Kidney (tissue), 14 donors: ENCODE data around the gene MEF2C. TPM values are rescaled to one million over a fixed set of nuclear protein-coding genes. Genes with fewer than 3 reads are reported as not detected.

Experiments used
- DNase-seq, 5 donors: peaks; one replicate each; pipeline ENCODE4 v3.0.0-alpha.2; 2013 to 2020
- FAIRE-seq: peaks from 2 replicates; lab custom pipeline; 2012; peaks lifted over from hg19 to GRCh38; lab: Jason Lieb, UNC
- H3K27ac ChIP-seq, 2 donors: one replicate each; pipeline ENCODE4 v1.7.0; 2013; ENCODE audit warnings: low read depth in 2 of 2, low read length in 2 of 2, inconsistent platforms in 1 of 2
- H3K27me3 ChIP-seq: one replicate; pipeline ENCODE4 v1.7.1; 2013; ENCODE audit warnings: low read length, inconsistent platforms; ENCODE audit not compliant: control insufficient read depth, insufficient read depth
- H3K36me3 ChIP-seq, 3 donors: one replicate each; pipeline versions ENCODE4 v1.7.0 to v1.7.1; 2013; ENCODE audit warnings: low read length in 3 of 3, control low read depth in 1 of 3, inconsistent platforms in 1 of 3; ENCODE audit not compliant: insufficient read depth in 3 of 3, control insufficient read depth in 2 of 3
- H3K4me1 ChIP-seq, 3 donors: one replicate each; pipeline versions ENCODE4 v1.7.0 to v1.7.1; 2013; ENCODE audit warnings: low read length in 3 of 3, inconsistent platforms in 1 of 3, low read depth in 1 of 3; ENCODE audit not compliant: control insufficient read depth in 2 of 3, insufficient read depth in 2 of 3
- H3K4me3 ChIP-seq, 3 donors: one replicate each; pipeline versions ENCODE4 v1.7.0 to v1.8.1; 2013; ENCODE audit warnings: low read length in 3 of 3, control low read depth in 1 of 3, inconsistent platforms in 1 of 3
- H3K9ac ChIP-seq, 3 donors: one replicate each; pipeline versions ENCODE4 v1.7.0 to v1.7.1; 2013; ENCODE audit warnings: low read length in 3 of 3, control low read depth in 1 of 3, inconsistent platforms in 1 of 3
- H3K9me3 ChIP-seq, 3 donors: one replicate each; pipeline versions ENCODE4 v1.7.0 to v1.7.1; 2013; ENCODE audit warnings: low read length in 3 of 3, control low read depth in 1 of 3, inconsistent platforms in 1 of 3; ENCODE audit not compliant: control insufficient read depth in 2 of 3, insufficient read depth in 1 of 3
- CTCF ChIP-seq: IDR thresholded peaks from 3 replicates; pipeline ENCODE4 v1.5.1; 2012; ENCODE audit warnings: mild to moderate bottlenecking, moderate library complexity, borderline replicate concordance; ENCODE audit not compliant: insufficient read depth; ENCODE audit errors: extremely low read depth
- intact Hi-C: fragments of 100-400 bp; cut with DNase I; formaldehyde crosslinking; loops from one replicate; pipeline ENCODE4 v1.11.1; 2022
- polyA plus RNA-seq: library from polyadenylated mRNA; stranded (reverse); fragments of 350-450 nt; fragmentation: Illumina TruSeq; extraction: RNeasy Lipid Tissue Mini Kit (QIAGEN cat#74804); gene quantifications from one replicate; pipeline ENCODE4 v1.2.3, GENCODE V29; 2014; ENCODE audit warnings: low read depth, low replicate concordance; ENCODE audit not compliant: insufficient read depth
- total RNA-seq: library from RNA; stranded (reverse); fragmentation: NEBNext Ultra II Directional; extraction: Animal tissue kit (Norgen Biotek cat#: 25700); gene quantifications from one replicate; pipeline ENCODE4 v1.2.1, GENCODE V29; 2021
- donor health status: control.
- donor health status: control.
- donor health status: control.
- donor health status: control.
- donor health status: control.
- donor health status: DM: yes; HTN: yes; CAD: no.
- donor health status: Normal renal cell carcinoma (clear cell type).

MEF2C gene
- total and polyA plus RNA-seq, 2 donors from 2014 or later: 5.3 to 75.4 TPM

GRCh38 chr5:88833371-88834130, 49.4 kb downstream of the MEF2C start:
- no peak overlapping the region for H3K4me3 ChIP-seq
- H3K27ac ChIP-seq: peak overlapping the region; percentile 1 to 45
- H3K9me3 ChIP-seq: no peaks in the 10 kb centered on the region
- intact Hi-C loops: no loop called here
- FAIRE-seq (no peak), DNase-seq (peak in 2 of 5 donors; percentile 33 to 81)
- no peaks in the 10 kb centered on the region for H3K36me3 ChIP-seq
- H3K27me3 ChIP-seq: no peaks in the 10 kb centered on the region
- H3K9ac ChIP-seq: no peak overlapping the region
- TF ChIP-seq CTCF: no peak
- peaks cover 0 to 2% (median 0%) of the 10 kb centered on the region in 3 donors for H3K4me1 ChIP-seq

- no peaks in the 10 kb centered on the region for H3K27me3 ChIP-seq
- no peak overlapping the region for H3K27ac ChIP-seq
- TF ChIP-seq CTCF: no peak
- FAIRE-seq (no peak), DNase-seq (no peak)
- no peaks in the 10 kb centered on the region for H3K36me3 ChIP-seq
- H3K9ac ChIP-seq: no peak overlapping the region
- no peak overlapping the region for H3K4me3 ChIP-seq
- no peaks in the 10 kb centered on the region for H3K9me3 ChIP-seq
- intact Hi-C loops: no loop called here
- H3K4me1 ChIP-seq: peaks cover 0 to 5% (median 0%) of the 10 kb centered on the region in 3 donors
Measured at GRCh38 chr5:88831816-88832215, 51.2 kb downstream of the MEF2C start.

GRCh38 chr5:88830567-88830966, 52.4 kb downstream of the MEF2C start:
- intact Hi-C loops: no loop called here
- FAIRE-seq: no peak
- H3K4me1 ChIP-seq: peaks cover 0 to 5% (median 3%) of the 10 kb centered on the region in 3 donors
- H3K27me3 ChIP-seq: no peaks in the 10 kb centered on the region
- DNase-seq: no peak
- no peaks in the 10 kb centered on the region for H3K36me3 ChIP-seq
- no peak overlapping the region for H3K4me3 ChIP-seq
- no peaks in the 10 kb centered on the region for H3K9me3 ChIP-seq
- H3K27ac ChIP-seq: no peak overlapping the region
- TF ChIP-seq CTCF: no peak
- H3K9ac ChIP-seq: no peak overlapping the region
